Measurements from ENCODE around the gene PTGER2. TPM values are rescaled to one million over a fixed set of nuclear protein-coding genes. Genes with fewer than 3 reads are reported as not detected.

The PTGER2 gene
- polyA plus RNA-seq, 1 experiment, result 0.43 TPM

DNA sequence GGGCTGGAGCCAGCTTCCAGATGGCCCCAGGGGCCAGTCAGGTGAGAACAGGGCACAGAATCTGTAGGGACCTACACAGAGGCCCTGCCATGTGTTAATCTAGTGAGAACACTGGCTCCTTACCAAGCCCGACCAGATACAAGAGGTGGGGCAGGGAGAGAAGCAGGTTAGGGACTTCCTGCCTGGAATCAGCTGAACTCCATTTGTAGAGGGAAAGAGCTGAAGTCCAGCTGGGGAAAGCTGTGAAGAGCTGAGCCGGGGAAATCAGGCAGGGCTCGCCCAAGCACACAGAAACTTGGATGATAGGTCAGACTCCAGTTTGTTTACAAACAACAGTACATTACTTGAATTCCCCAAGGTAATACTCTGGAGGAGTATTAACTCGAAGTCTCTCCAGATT, 46.7 kb downstream of the PTGER2 start:
- TF ChIP-seq, protein P1, sequence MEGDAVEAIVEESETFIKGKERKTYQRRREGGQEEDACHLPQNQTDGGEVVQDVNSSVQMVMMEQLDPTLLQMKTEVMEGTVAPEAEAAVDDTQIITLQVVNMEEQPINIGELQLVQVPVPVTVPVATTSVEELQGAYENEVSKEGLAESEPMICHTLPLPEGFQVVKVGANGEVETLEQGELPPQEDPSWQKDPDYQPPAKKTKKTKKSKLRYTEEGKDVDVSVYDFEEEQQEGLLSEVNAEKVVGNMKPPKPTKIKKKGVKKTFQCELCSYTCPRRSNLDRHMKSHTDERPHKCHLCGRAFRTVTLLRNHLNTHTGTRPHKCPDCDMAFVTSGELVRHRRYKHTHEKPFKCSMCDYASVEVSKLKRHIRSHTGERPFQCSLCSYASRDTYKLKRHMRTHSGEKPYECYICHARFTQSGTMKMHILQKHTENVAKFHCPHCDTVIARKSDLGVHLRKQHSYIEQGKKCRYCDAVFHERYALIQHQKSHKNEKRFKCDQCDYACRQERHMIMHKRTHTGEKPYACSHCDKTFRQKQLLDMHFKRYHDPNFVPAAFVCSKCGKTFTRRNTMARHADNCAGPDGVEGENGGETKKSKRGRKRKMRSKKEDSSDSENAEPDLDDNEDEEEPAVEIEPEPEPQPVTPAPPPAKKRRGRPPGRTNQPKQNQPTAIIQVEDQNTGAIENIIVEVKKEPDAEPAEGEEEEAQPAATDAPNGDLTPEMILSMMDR (IDR thresholded peaks at IDR 0.05; ENCODE audit: insufficient read depth, low read depth, low read length), result no peak
- ChIA-PET POLR2A (no interaction called here), CTCF (no interaction called here)
- Histone ChIP-seq H3K27me3 (ENCODE audit: control insufficient read depth, insufficient read depth, low read length) (no peaks in the 10 kb centered on the region), H3K4me3 (ENCODE audit: low read depth, low read length) (no peak overlapping the region), H3K36me3 (ENCODE audit: control insufficient read depth, insufficient read depth, low read length) (no peaks in the 10 kb centered on the region)
- no peak for DNase-seq (ENCODE audit: low read depth)

DNA sequence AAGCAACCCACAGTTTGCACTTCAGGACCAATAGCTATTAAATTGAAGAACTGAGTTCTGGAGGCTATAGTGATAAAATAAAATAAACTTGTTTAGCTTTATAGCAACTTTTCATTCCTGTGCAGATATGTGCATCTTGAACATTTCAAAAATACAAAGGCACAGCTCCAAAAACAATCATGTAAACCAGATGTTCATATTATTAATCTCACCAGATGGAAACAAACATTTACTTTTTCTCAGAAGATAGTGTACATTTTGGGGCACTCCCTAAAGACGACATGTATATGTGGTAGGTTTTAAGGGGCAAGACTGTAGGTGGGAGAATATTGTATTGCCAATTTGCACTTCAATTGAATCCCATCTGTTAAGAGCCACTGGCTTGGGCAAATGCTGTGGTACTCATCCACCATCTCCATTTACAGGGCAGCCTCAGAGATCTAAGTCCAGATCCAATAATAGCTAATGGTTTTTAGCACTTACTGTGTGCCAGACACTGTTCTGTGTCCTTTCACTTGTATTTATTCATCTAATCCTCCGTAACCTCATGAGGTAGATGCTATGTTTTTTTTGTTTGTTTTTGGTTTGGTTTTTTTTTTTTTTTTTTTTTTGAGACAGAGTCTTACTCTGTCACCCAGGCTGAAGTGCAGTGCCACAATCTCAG, 49.1 kb downstream of the PTGER2 start:
- POLR2A ChIA-PET, result interaction anchor here (0.6 kb wide), 1 partner anchor 367 kb away, joined by 4 read pairs; the partner anchor contains the start of gene STYX
- no peak for DNase-seq (ENCODE audit: low read depth)

DNA sequence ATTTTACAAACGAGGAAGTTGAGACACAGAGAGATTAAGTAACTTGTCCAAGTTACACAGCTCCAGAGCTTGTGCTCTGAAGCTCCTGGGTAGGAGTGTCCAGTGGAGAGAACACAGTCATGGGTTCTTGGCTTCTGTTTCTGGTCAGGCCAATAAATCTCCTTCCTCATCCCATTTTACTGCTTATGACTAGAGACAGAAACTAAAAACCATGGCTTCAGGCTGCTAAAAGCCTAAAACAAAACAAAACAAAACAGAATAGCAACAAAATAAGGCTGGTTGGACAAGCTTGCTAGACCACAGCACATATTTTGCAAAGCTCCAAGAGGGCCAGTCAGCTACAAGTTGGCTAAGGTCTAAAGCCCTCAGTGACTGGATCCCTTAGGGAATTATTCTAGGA, 49.8 kb downstream of the PTGER2 start:
- DNase-seq (ENCODE audit: low read depth), result peak; percentile 74

More for the DNA sequence above, 49.1 kb downstream of the PTGER2 start:
- TF ChIP-seq, protein P1 (IDR thresholded peaks at IDR 0.05; ENCODE audit: insufficient read depth, low read depth, low read length), result no peak
- H3K36me3 ChIP-seq (ENCODE audit: control insufficient read depth, insufficient read depth, low read length), result no peaks in the 10 kb centered on the region
- no peak overlapping the region for H3K4me3 ChIP-seq (ENCODE audit: low read depth, low read length)
- H3K27me3 ChIP-seq (ENCODE audit: control insufficient read depth, insufficient read depth, low read length), result peaks cover 2% of the 10 kb centered on the region; the same call in 1 of the 2 replicates
- CTCF ChIA-PET, result interaction anchor here (0.7 to 1.7 kb wide), 3 partner anchors 12 to 63 kb away, joined by 3 to 6 read pairs (median 3); no protein-coding TSS in a partner anchor

DNA sequence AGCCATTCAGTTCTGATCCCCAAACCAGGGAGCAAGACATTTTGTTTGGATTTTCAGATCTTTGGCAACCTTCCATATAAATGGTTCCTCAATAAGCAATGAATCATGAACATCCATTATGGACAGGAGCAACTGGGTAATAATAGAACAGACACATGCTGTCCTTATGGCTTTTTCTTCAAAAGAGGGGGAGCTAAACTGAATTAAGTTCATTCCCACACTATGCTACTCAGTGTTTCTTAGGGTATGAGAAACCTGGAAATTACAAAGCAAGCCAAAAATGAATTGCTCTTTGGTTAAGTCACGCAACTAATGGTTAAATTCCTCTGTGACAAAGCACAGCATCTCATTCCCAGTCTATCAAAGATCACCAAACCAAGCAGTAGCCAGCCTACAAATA, 51.0 kb downstream of the PTGER2 start:
- H3K27me3 ChIP-seq (ENCODE audit: control insufficient read depth, insufficient read depth, low read length), result peaks cover 2% of the 10 kb centered on the region; the same call in 1 of the 2 replicates

More for the DNA sequence above, 49.8 kb downstream of the PTGER2 start:
- POLR2A ChIA-PET, result no interaction called here
- TF ChIP-seq, protein P1 (IDR thresholded peaks at IDR 0.05; ENCODE audit: insufficient read depth, low read depth, low read length), result no peak
- CTCF ChIA-PET, result interaction anchor here (0.8 to 1.1 kb wide), 2 partner anchors 64 to 94 kb away, joined by 3 to 6 read pairs; no protein-coding TSS in a partner anchor
- peaks cover 2% of the 10 kb centered on the region; the same call in 1 of the 2 replicates for H3K27me3 ChIP-seq (ENCODE audit: control insufficient read depth, insufficient read depth, low read length)
- H3K4me3 ChIP-seq (ENCODE audit: low read depth, low read length), result no peak overlapping the region
- no peaks in the 10 kb centered on the region for H3K36me3 ChIP-seq (ENCODE audit: control insufficient read depth, insufficient read depth, low read length)

DNA sequence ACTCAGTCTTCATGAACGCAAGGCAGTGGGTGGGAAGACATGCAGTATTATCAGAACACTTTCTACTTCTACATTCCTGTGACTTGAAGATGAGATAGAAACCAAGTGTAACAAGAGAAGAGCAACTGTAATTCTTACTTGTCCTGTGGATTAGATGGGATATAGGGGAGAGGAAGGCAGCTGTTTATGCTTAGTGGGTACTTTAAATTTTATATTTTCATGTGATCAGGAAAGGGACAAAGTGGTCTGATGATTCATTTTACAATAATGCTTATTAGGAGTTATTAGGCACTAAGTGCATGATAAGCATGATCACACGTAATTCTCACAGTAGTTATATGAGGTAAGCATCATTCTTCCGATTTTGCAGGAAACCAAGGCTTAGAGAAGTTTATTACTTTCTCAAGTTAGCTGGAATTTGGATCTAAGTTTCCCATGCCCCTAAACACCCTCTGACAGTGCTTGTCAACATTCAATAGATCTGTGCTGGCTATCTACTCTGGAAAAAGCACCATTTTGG, 52.7 kb downstream of the PTGER2 start:
- Histone ChIP-seq H3K36me3 (ENCODE audit: control insufficient read depth, insufficient read depth, low read length) (no peaks in the 10 kb centered on the region), H3K27me3 (ENCODE audit: control insufficient read depth, insufficient read depth, low read length) (peaks cover 2% of the 10 kb centered on the region; the same call in 1 of the 2 replicates), H3K4me3 (ENCODE audit: low read depth, low read length) (no peak overlapping the region)
- CTCF ChIA-PET, result interaction anchor here (1.5 kb wide), 1 partner anchor 28 kb away, joined by 3 read pairs; no protein-coding TSS in a partner anchor
- DNase-seq (ENCODE audit: low read depth), result no peak
- POLR2A ChIA-PET, result no interaction called here
- TF ChIP-seq, protein P1 (IDR thresholded peaks at IDR 0.05; ENCODE audit: insufficient read depth, low read depth, low read length), result no peak

More for the DNA sequence above, 51.0 kb downstream of the PTGER2 start:
- Histone ChIP-seq H3K36me3 (ENCODE audit: control insufficient read depth, insufficient read depth, low read length) (no peaks in the 10 kb centered on the region), H3K4me3 (ENCODE audit: low read depth, low read length) (no peak overlapping the region)
- ChIA-PET CTCF (interaction anchor here (0.6 to 1.6 kb wide), 2 partner anchors 34 to 35 kb away, joined by 3 read pairs; no protein-coding TSS in a partner anchor), POLR2A (no interaction called here)
- TF ChIP-seq, protein P1 (IDR thresholded peaks at IDR 0.05; ENCODE audit: insufficient read depth, low read depth, low read length), result no peak
- DNase-seq (ENCODE audit: low read depth), result no peak

All from BJ (cell line).